ENCODE results near the gene TNK2.

DNA sequence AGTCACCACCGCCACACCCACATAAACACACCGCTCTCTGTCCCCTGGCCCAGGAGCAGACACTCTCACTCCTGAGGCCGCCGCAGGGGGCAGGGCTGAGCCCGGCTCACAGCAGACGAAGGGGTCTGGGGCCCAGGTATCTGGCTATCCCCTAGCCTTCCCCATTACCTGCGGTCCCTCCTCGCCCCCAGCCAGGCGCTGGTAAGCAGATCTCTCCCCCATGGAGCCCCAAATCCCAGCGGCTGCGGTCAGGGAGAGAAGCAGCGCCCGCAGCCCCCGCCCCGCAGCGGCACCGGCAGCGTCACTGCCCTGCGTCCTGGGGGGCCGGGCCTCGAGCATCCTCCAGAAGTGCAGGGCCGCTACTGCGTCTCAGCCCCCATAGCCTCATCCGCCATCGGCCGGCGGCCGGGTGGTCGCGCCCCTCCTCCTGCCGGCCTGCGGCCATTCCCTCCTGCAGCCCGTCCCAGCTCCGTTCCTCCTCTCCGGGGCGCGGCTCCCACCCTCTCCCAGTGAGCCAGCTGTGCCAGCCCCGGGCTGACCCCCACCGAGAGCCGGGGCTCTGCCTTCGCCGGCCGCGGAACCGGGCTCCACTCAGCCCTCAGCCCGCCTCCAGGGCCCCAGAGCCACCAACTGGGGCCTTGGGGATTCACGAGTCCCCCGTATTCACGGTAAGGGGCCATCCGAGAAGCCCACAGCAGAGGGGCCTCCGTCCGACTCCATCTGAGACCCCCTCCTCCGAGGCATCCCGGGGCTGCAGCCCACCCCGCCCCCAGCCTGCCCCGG lies 13.1 kb downstream of the TNK2 start:
- TF ChIP-seq, protein P1, sequence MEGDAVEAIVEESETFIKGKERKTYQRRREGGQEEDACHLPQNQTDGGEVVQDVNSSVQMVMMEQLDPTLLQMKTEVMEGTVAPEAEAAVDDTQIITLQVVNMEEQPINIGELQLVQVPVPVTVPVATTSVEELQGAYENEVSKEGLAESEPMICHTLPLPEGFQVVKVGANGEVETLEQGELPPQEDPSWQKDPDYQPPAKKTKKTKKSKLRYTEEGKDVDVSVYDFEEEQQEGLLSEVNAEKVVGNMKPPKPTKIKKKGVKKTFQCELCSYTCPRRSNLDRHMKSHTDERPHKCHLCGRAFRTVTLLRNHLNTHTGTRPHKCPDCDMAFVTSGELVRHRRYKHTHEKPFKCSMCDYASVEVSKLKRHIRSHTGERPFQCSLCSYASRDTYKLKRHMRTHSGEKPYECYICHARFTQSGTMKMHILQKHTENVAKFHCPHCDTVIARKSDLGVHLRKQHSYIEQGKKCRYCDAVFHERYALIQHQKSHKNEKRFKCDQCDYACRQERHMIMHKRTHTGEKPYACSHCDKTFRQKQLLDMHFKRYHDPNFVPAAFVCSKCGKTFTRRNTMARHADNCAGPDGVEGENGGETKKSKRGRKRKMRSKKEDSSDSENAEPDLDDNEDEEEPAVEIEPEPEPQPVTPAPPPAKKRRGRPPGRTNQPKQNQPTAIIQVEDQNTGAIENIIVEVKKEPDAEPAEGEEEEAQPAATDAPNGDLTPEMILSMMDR (optimal IDR thresholded peaks at IDR 0.05 in 1 of 3, IDR thresholded peaks at IDR 0.05 in 1 of 3, conservative IDR thresholded peaks at IDR 0.05 in 1 of 3; ENCODE audit: extremely low read depth in 1 of 3, insufficient read depth in 2 of 3, low read length in 3 of 3): no peak
- TF ChIP-seq EZH2 (IDR thresholded peaks at IDR 0.05; ENCODE audit: low read length): no peak

Data from keratinocyte (primary cell).